HUES6 (cell line): Measurements from ENCODE around the gene C16orf96.
A peak's percentile ranks its signal among the peaks of the same experiment; 100 is the strongest.

ENCODE experiments used
- H3K27ac ChIP-seq: 2 replicates; pipeline ENCODE4 v1.7.0; 2013; ENCODE audit warnings: low read depth, mild to moderate bottlenecking, low read length, inconsistent platforms
- H3K27me3 ChIP-seq: 2 replicates; pipeline ENCODE4 v1.6.1; 2013; ENCODE audit warnings: low read length; ENCODE audit not compliant: control insufficient read depth, insufficient read depth
- H3K36me3 ChIP-seq: 2 replicates; pipeline ENCODE4 v1.6.1; 2013; ENCODE audit warnings: low read length; ENCODE audit not compliant: control insufficient read depth, insufficient read depth
- H3K4me1 ChIP-seq: 2 replicates; pipeline ENCODE4 v1.6.1; 2013; ENCODE audit warnings: low read length; ENCODE audit not compliant: control insufficient read depth, insufficient read depth
- H3K4me3 ChIP-seq: 2 replicates; pipeline ENCODE4 v1.5.1; 2013; ENCODE audit warnings: low read depth, low read length
- H3K9ac ChIP-seq: one replicate; pipeline ENCODE4 v1.6.1; 2013; ENCODE audit warnings: mild to moderate bottlenecking, low read length
- H3K9me3 ChIP-seq: 2 replicates; pipeline ENCODE4 v1.6.1; 2013; ENCODE audit warnings: low read depth, low read length; ENCODE audit not compliant: control insufficient read depth, insufficient read depth

C16orf96 gene

DNA sequence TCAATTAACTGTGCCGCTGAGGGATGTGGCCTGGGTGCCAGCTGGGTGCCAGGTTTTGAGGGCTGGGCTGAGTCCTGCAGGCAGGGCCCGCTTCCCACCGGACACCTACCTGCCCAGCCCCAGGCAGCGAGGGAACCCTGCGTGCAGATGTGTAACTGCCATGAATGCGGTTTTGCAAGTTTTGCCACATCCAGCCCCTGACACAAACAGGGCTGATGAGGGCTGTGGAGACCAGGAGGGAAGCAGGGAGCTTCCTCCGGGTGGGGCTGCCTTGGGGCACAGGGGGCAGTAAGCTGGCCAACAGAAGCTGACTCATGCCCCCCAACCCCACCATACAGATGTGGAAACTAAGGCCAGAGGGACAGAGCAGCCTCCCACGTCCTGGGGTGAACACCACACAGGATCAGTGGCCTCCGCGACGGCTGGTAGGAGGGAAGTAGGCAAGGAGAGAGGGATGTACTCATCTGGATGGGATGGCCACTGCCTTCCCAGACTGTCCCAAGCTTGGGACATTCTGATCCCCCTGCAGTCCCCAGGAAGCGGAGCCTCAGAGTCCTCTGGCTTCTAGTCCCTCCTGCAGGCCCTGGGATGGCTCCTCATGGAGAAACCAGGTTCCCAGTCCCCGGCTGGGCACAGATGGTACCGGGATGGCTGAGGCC is 57.0 kb downstream of the C16orf96 start:
- peak overlapping the region; percentile 79 for H3K4me3 ChIP-seq
- H3K36me3 ChIP-seq, result peaks cover 19% of the 10 kb centered on the region
- H3K9ac ChIP-seq, result peak overlapping the region; percentile 100
- no peaks in the 10 kb centered on the region for H3K27me3 ChIP-seq
- peaks cover 41% of the 10 kb centered on the region for H3K4me1 ChIP-seq
- peak overlapping the region; percentile 17; the same call in 1 of the 2 replicates for H3K27ac ChIP-seq
- no peaks in the 10 kb centered on the region for H3K9me3 ChIP-seq

DNA sequence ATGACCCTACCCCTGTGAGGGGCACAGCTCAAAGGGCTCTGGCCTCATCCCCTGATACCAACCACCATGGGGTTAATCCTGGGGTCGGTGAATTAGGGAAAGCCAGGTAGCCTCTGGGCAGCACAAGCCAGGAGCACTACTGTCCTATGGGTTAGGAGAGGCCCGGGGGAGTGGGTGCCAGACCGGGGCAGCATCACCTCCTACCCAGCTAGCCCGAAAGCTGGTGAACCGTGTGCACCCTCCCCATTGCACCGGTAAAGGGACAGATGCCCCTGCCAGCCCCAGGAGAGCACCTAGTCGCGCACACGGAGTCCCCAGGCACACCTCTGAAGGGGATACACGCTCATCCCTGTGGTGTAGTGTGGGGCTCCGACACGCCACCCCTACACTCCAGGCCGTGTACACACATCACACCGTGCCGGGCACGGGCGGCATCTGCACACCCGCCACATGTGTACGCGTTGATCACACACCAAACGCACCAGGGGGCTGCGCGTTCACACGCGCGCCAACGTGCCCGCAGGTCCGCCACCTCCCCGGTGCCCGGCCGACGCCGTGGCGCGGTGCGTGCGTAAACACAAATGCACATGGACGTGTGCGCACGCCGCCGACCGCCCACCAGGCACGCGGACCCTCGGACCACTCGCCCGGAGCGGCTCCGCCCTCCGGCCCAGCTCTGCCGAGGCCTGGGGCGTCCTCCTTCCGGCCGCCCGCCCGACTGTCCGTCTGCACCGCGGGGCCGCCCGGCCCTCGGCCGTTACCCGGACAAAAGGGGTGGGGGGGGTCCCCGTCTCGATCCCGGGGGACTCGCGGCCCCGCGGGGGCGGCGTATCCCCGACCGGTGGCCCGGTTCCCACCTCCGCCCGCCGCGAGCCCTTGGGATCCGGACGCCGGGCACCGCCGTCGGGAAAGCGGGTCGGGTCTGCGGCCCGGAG is 57.8 kb downstream of the C16orf96 start:
- no peaks in the 10 kb centered on the region for H3K27me3 ChIP-seq
- peaks cover 12% of the 10 kb centered on the region for H3K36me3 ChIP-seq
- peak overlapping the region; percentile 17; the same call in 1 of the 2 replicates for H3K27ac ChIP-seq
- peak overlapping the region; percentile 79 for H3K4me3 ChIP-seq
- peak overlapping the region; percentile 100 for H3K9ac ChIP-seq
- peaks cover 49% of the 10 kb centered on the region for H3K4me1 ChIP-seq
- H3K9me3 ChIP-seq, result no peaks in the 10 kb centered on the region

DNA sequence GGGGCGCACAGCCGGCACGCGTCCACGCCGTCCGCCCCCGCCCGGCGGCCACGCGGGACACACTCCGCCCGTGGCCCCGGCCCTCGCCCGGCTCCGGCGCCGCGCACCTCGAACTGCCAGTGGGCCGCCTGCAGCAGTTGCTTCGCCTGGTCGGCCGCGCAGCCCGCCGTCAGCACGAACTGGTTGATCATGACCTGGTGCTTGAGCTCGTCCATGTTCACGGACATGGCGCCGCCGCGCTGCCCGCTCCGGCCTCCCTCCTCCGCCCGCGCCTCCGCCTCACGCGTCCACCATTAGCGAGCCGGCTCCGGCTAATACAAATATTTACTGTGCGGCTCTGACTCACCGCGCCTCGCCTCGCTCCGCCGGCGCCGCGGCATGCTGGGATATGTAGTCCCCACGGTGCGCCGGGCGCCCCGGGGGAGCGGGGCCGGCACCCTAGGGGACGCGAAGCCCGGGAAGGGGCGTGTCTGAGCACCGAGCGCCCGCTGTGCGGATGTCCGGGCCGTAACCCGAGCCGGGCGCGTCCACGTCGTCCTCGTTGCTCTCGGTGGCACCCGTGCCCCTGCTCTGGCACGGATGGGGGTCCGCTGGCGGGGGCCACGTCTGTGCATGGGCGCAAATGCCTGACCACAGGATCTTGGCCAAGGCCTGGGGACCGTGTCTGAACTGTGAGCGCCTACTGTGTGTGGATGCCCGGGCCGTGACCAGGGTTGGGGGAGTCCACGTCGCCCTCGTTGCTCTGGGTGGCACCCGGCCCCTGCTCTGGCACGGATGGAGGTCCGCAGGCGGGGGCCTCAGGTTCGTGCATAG is 58.6 kb downstream of the C16orf96 start, which contains the start of gene UBALD1:
TSS of gene UBALD1 (minus strand) at position 318 of the 813 bp plus-strand sequence. CDS start at position 227, 91 bp downstream.
- Histone ChIP-seq H3K4me3 (peak within 1 kb of the TSS; percentile 79), H3K4me1 (peaks cover 52% of the 10 kb centered on the region), H3K27me3 (no peaks in the 10 kb centered on the region), H3K27ac (peak within 1 kb of the TSS; percentile 80), H3K36me3 (peaks cover 5% of the 10 kb centered on the region; the same call in 1 of the 2 replicates), H3K9ac (peak within 1 kb of the TSS; percentile 100), H3K9me3 (no peaks in the 10 kb centered on the region)

DNA sequence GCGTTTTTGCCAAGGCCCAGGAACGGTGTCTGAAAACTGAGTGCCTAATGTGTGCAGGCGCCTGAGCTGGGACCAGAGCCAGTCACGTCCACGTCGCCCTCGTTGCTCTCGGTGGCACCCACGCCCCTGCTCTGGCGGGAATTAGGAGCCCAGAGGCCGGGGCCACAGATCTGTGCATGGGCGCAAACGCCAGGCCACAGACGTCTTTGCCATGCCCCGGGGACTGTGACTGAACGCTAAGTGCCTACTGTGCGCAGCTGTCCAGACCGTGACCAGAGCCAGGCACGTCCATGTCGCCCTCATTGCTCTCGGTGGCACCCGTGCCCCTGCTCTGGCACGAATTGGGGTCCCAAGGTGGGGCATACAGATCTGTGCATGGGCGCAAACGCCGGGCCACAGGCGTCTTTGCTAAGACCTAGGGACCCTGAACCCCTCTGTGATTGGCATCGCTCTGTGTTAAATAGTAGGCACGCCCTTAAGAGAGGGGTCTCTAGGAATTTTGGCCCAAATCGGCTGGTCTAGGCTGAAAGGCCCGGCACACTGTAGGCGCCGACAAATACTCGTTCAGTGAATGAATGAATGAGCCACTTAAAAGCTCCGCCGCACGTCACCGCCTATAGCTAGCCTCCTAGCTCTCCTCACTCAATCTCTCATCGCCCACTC is 59.4 kb downstream of the C16orf96 start:
- H3K4me1 ChIP-seq, result peaks cover 52% of the 10 kb centered on the region
- peak overlapping the region; percentile 100 for H3K9ac ChIP-seq
- H3K27ac ChIP-seq, result peak overlapping the region; percentile 80
- peak overlapping the region; percentile 79 for H3K4me3 ChIP-seq
- no peaks in the 10 kb centered on the region for H3K9me3 ChIP-seq
- H3K36me3 ChIP-seq, result no peaks in the 10 kb centered on the region
- no peaks in the 10 kb centered on the region for H3K27me3 ChIP-seq

DNA sequence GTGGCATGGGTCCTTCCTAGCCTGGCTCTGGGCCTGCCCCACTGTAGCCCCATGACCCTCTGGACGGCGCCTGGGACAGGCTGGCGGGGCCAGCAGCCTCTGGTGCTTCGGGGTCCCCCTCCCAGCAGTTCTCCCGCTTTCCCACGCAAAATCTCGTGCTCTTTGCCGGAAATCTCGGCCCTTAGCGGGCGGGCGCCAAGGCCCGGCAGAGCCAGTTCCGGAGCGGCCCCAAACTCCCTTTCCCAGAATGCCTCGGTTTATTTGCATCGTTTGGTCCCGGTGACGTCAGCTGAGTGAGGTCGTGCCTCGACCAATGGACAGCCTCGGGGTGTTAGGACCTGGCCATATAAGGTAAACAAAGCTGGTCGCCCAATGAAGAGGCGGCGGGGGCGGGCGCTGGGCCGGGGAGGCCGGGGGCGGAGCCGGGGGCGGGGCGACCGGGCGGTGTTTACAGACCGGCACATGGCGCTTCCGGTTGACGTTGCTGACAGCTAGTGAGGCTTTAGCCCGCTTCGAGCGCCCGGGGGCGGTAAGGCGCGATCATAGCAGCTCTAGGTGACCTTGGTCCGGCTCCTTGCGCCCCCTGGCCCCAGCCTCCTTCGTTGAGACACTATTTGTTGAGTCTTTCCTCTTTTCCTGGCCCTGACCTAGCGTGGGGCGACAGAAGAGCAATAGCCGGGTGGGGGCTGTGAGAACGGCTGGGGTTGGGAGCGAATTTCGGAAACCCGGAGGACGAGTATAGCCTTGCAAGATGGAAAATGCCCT is 60.1 kb downstream of the C16orf96 start:
- Histone ChIP-seq H3K9ac (peak overlapping the region; percentile 100), H3K36me3 (no peaks in the 10 kb centered on the region), H3K9me3 (no peaks in the 10 kb centered on the region), H3K4me3 (peak overlapping the region; percentile 79), H3K27ac (peak overlapping the region; percentile 99), H3K4me1 (peaks cover 52% of the 10 kb centered on the region), H3K27me3 (no peaks in the 10 kb centered on the region)

DNA sequence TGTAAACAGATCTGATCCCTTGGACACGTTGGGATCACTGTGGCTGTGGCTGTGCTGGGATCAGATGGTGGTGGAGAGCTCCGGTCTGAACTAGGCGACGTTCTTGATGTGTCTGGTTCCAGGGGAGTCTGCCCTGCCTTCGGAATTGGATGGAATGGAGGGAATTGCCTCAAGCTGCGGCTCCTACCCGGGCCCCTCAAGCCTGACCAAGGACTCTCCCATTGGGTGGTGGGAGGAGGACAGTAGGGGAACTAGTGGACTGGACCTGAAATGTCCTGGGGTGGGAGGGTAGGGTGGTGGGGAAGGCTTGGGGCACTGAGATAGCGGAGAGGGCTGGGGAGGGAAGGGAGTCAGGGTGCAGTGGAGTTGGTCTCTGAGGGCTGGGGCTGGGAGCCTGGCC is 61.7 kb downstream of the C16orf96 start:
- Histone ChIP-seq H3K27ac (peak overlapping the region; percentile 23; the same call in 1 of the 2 replicates), H3K9ac (peak overlapping the region; percentile 60)

DNA sequence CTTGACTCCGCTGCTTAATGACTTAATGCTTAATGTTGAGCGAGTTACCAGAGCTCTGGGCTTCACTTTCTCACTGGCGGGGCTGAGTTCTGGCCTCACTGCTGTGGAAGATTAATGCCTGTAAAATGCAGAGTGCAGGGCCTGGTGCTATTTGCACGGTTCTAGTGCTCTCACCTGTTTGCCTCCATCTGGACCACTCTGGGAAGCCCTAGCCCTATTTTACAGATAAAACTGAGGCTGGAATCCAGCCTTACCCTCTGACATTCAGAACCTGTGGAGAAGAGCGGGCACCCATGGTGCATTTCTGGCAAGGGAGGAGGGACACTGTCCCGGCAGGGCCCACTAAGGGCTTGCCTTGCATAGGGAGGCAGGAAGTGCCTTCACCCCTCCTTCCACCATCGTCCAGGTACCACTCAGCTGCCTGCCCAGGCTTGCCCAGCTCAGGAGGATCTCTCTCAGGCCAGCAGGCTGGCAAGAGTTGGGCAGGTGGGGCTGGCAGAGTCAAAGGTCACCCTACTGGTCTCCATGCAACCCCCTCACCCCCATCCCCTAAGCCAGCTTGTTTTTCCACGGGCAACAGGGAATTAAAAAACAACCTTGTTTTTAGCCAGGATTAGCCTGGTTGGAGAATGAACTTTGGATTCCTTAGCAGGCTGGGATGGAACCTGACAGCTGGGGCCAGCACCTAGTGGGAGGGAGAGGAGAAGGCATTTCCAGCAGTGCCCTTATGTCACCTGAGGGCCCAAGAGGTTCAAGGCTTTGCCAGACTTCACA is 62.7 kb downstream of the C16orf96 start:
- Histone ChIP-seq H3K4me3 (no peak overlapping the region), H3K27ac (no peak overlapping the region; the same call in 1 of the 2 replicates), H3K9me3 (no peaks in the 10 kb centered on the region), H3K4me1 (peaks cover 37% of the 10 kb centered on the region), H3K36me3 (no peaks in the 10 kb centered on the region), H3K9ac (peak overlapping the region; percentile 34), H3K27me3 (no peaks in the 10 kb centered on the region)

More for the DNA sequence above, 61.7 kb downstream of the C16orf96 start:
- H3K27me3 ChIP-seq, result no peaks in the 10 kb centered on the region
- H3K4me3 ChIP-seq, result no peak overlapping the region
- H3K9me3 ChIP-seq, result no peaks in the 10 kb centered on the region
- peaks cover 44% of the 10 kb centered on the region for H3K4me1 ChIP-seq
- no peaks in the 10 kb centered on the region for H3K36me3 ChIP-seq

DNA sequence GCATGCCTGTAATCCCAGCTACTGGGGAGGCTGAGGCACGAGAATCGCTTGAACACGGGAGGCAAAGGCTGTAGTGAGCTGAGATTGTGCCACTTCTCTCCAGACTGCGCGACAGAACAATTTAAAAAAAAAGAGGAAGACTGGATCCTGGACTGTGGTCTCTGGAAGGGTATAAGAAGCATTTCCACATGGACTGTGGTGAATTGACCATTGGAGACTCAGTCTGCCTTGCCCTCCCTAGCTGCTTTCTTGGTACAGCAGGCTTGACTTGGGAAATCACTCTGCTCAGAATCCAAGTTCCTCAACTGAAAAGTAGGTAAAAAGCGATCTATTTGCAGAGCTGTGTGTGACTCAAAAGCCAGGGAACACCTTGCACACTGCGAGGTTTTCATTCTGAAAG is 67.5 kb downstream of the C16orf96 start:
- Histone ChIP-seq H3K27ac (no peak overlapping the region), H3K36me3 (no peaks in the 10 kb centered on the region), H3K27me3 (no peaks in the 10 kb centered on the region), H3K9me3 (no peaks in the 10 kb centered on the region), H3K4me3 (no peak overlapping the region), H3K9ac (no peak overlapping the region), H3K4me1 (peaks cover 18% of the 10 kb centered on the region)

DNA sequence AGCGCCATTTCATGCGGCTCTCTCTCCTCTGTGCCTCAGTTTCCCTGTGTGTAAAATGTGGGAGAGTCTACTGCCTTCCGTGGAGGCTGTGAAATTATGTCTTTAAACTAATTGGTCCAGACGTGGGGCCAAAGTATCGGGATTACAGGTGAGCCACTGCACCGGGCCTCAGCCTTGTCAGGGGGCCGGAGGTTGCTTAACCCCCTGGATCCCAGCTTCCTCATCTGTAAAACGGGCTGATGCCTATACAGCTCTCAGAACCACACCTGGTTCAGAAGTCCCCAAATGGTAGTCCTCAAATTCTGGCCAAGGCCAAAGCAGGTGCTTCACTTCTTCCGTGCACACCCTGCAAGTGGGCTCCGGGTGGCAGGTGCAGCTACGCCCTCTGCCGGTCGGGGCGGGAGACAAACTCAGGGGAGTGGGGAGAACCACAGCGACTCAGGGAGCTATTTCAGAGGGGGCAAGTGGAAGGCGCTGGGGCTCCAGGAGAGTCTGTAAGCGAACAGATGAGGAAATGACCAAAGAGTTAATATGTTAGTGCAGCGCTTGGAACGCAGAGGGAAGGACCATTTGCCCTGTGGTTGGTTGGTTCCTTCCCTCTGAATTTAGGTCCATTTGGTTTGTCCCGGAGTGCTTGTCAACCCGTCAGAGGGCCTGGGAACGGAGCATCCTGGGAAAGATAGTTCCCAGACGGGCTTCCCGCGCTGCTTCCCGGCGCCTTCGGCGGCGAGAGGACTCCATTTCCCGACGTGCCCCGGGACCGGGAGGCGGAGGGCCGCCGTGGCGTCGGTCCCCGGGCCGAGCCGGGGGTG is 68.1 kb downstream of the C16orf96 start, which contains the start of gene MGRN1:
TSS of gene MGRN1 (plus strand) at position 812 of the 812 bp plus-strand sequence. CDS start 135 bp downstream, outside the sequence.
- Histone ChIP-seq H3K4me1 (peaks cover 11% of the 10 kb centered on the region), H3K4me3 (peak within 1 kb of the TSS; percentile 90)

More for the DNA sequence above, 68.1 kb downstream of the C16orf96 start, which contains the start of gene MGRN1:
- H3K27ac ChIP-seq, result peak within 1 kb of the TSS; percentile 97
- H3K9ac ChIP-seq, result peak within 1 kb of the TSS; percentile 98
- H3K27me3 ChIP-seq, result no peaks in the 10 kb centered on the region
- no peaks in the 10 kb centered on the region for H3K9me3 ChIP-seq
- no peaks in the 10 kb centered on the region for H3K36me3 ChIP-seq
